ENCODE measurements around the gene SIGLEC1. TPM values are rescaled to one million over a fixed set of nuclear protein-coding genes. Genes with fewer than 3 reads are reported as not detected.

Gene SIGLEC1
- total and polyA plus RNA-seq, 4 experiments from 2014 or later, result 0.30 to 0.32 TPM; not detected in 2

DNA sequence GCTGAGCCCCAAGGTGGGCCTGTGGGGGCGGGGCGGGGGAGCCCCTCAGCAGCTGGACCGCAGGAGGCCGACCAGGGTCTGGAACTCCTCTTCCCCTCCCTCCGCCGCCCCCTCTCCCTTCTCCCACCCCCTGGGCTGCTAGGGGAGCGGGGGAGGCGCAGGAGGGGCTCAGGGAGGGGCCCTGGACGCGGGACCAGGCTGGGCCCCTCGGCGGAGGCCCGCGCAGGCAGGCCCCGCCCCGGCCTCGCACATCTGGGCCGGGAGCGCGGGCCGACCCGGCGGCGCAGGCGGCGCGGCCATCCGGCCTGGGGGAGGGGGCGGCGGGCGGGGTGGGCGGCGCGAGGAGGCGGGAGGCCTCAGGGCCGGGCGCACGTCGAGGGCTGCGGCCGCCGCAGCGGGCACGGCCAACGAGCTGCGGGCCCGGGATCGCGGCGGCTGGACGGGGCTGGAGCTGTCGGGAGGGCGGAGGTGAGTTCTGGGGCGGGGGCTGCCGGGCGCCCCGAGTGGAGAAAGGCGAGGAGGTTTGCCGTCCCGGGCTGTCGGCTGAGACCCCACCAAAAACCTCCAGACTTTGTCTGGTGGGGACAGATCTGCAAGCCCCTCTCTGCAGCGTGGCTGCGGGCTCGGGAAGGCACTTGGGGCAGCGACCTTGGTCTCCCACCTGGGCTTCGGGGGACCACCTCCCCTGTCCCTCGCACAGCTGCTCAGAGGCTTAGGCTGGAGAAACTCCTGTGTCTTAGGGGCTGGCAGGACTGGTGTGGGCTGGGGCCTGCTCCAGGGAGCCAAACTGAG, 20.1 kb upstream of the SIGLEC1 start, which contains the start of gene HSPA12B:
TSS of gene HSPA12B (plus strand) at position 359 of the 792 bp plus-strand sequence. CDS start 5,990 bp downstream, outside the sequence.
- ChIA-PET POLR2A (ENCODE audit: partially characterized antibody) (no interaction called here), CTCF (ENCODE audit: partially characterized antibody) (no interaction called here)
- H3K27ac Mint-ChIP-seq, result no peak within 1 kb of the TSS
- Histone ChIP-seq H3K4me1 (ENCODE audit: insufficient read depth, low read length) (no peaks in the 10 kb centered on the region), H3K36me3 (ENCODE audit: insufficient read depth, low read length) (no peaks in the 10 kb centered on the region), H3K27ac (ENCODE audit: low read depth, low read length) (no peak within 1 kb of the TSS), H3K27me3 (ENCODE audit: insufficient read depth, low read length) (peaks cover 15% of the 10 kb centered on the region), H3K4me3 (ENCODE audit: low read length in 2 of 2) (no peak within 1 kb of the TSS), H3K9me3 (ENCODE audit: control insufficient read depth in 1 of 2, low read length in 2 of 2) (no peaks in the 10 kb centered on the region)
- H3K4me1 Mint-ChIP-seq, result peaks cover 0 to 2% (median 0%) of the 10 kb centered on the region in 4 donors
- no peak for DNase-seq
- H3K4me3 Mint-ChIP-seq, result peak within 1 kb of the TSS in 2 of 8 donors; percentile 26 to 42
- H3K27me3 Mint-ChIP-seq, result peaks cover 33 to 45% of the 10 kb centered on the region in 2 donors
- H3K9me3 Mint-ChIP-seq, result no peaks in the 10 kb centered on the region
- intact Hi-C loops (cut with micrococcal nuclease), result no loop called here
- H3K36me3 Mint-ChIP-seq, result no peaks in the 10 kb centered on the region

DNA sequence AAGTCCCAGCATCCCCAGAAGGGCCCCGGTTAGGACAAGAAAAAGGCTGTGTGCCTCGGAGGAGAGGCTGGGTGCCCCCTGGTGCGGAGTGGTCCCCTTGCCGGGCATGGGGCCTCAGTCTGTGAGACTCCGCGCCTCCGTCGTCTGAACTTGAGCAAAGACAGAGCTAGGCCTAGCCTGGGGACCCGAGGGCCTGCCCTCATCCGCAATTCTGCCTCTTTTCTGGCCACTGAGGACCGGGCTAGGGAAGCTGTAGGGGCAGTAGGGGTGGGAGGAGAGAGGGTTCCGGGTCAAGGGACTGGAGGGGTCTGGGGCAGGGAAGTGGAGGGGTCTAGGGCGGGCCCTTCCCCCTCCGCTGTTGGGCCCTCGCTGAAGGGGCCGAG, 19.5 kb upstream of the SIGLEC1 start:
- CTCF ChIA-PET (ENCODE audit: partially characterized antibody), result no interaction called here
- POLR2A ChIA-PET (ENCODE audit: partially characterized antibody), result no interaction called here

DNA sequence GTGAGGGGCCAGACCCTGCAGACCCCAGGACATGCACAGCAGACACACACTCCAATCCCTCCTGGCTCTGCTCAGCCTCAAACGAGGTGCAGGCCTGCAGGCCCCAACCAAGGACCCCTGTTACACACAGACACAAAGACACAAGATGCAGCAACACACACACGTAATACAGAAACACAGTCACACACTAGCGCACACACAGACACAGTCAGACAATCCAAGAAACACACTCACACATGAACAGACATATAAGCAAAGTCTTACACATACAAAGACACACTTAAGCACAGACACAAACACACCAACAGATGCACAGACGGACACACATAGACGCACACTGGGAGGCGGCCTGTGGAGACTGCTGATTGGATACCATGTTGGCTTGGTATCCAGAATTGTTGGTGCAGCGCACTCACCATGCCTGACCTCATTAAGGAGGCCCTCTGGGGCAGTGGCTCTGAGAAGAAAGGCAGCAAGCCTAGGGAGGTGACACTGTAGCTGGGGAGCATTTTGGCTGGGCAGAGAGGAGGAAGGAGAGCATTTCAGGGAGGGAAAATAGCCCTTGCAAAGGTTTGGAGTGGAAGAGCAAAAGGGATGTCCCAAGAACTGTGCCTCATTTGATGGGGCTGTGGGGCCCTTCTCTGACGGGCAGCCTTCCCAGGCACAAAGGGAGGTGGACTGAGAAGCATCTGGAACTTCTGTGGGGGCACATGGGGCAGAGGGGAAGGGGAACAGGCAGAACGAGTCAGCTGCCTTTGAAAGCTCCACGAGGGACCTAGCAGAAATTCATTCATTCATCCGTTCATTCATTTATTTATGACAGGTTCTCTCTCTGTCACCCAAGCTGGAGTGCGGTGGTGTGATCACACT, 18.6 kb upstream of the SIGLEC1 start:
- Histone ChIP-seq H3K9me3 (ENCODE audit: control insufficient read depth in 1 of 2, low read length in 2 of 2) (no peaks in the 10 kb centered on the region), H3K4me3 (ENCODE audit: low read length in 2 of 2) (no peak overlapping the region), H3K4me1 (ENCODE audit: insufficient read depth, low read length) (no peaks in the 10 kb centered on the region), H3K36me3 (ENCODE audit: insufficient read depth, low read length) (no peaks in the 10 kb centered on the region), H3K27ac (ENCODE audit: low read depth, low read length) (no peak overlapping the region), H3K27me3 (ENCODE audit: insufficient read depth, low read length) (peaks cover 16% of the 10 kb centered on the region)
- POLR2A ChIA-PET (ENCODE audit: partially characterized antibody), result no interaction called here
- DNase-seq, result no peak
- Mint-ChIP-seq H3K27me3 (peaks cover 36 to 51% of the 10 kb centered on the region in 2 donors), H3K36me3 (no peaks in the 10 kb centered on the region), H3K4me3 (peak overlapping the region in 1 of 8 donors; percentile 46), H3K9me3 (no peaks in the 10 kb centered on the region), H3K4me1 (peaks cover 0 to 2% (median 0%) of the 10 kb centered on the region in 4 donors), H3K27ac (no peak overlapping the region)
- intact Hi-C loops (cut with micrococcal nuclease), result no loop called here
- CTCF ChIA-PET (ENCODE audit: partially characterized antibody), result no interaction called here

More for the DNA sequence above, 19.5 kb upstream of the SIGLEC1 start:
- DNase-seq, result no peak
- H3K27me3 Mint-ChIP-seq, result peaks cover 35 to 50% of the 10 kb centered on the region in 2 donors
- no peaks in the 10 kb centered on the region for H3K36me3 Mint-ChIP-seq
- Histone ChIP-seq H3K27ac (ENCODE audit: low read depth, low read length) (no peak overlapping the region), H3K27me3 (ENCODE audit: insufficient read depth, low read length) (peaks cover 16% of the 10 kb centered on the region), H3K4me1 (ENCODE audit: insufficient read depth, low read length) (no peaks in the 10 kb centered on the region), H3K36me3 (ENCODE audit: insufficient read depth, low read length) (no peaks in the 10 kb centered on the region), H3K4me3 (ENCODE audit: low read length in 2 of 2) (no peak overlapping the region), H3K9me3 (ENCODE audit: control insufficient read depth in 1 of 2, low read length in 2 of 2) (no peaks in the 10 kb centered on the region)
- H3K27ac Mint-ChIP-seq, result no peak overlapping the region
- peaks cover 0 to 2% (median 0%) of the 10 kb centered on the region in 4 donors for H3K4me1 Mint-ChIP-seq
- no peaks in the 10 kb centered on the region for H3K9me3 Mint-ChIP-seq
- peak overlapping the region in 1 of 8 donors; percentile 26 for H3K4me3 Mint-ChIP-seq
- intact Hi-C loops (cut with micrococcal nuclease), result no loop called here

DNA sequence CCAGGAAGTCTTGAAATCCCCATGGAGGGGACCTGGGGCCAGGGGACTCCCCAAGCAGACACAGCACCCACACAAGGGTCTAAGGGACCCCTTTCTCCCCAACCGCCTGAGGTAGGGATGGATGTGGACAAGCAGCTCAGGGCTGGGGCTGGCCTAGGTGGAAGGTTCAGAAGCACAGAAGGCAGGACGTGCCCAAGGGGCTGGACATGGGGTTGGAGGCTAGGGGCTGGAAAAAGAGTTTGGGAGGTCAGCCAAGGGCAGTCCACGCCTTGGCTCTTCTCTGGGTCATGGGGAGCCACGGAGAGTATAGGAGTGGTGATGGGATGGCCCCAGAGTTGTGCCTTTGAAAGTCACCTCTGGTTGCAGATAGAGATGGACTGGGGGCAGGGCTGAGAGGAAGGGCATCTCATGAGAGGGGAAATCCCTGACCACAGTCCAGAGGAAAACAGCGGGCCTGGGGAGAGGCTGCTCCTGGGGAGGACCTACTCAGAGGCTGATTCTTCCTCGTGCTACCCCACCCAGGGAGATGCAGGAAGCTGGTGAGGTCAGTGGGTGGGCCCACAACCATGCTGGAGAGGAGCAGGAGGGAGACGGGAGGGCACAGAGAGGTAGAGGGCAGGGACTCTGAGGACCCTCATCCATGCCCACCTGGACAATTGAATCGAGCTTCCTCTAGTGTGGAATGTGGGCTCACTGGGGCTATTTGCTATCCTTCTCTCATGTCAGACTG, 17.6 kb upstream of the SIGLEC1 start:
- H3K4me3 Mint-ChIP-seq, result no peak overlapping the region

DNA sequence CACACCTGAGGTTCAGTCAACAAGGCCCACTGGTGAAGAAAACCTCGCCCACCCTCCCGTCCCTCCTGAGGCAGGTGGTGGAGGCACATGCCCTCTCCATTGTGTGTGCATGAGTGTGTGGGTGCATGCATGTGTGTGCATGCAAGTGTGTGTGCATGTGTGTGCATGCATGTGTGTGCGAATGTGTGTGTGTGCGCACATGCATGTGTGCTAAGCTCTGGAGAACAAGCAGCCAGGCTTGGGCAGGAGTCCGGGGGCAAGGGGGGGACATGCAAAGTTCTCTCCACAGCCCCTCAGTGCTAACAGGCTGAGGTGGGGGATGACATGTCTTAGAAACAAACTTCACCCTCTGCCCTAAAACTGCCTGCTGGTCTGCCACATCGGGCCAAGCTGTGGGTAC, 17.0 kb upstream of the SIGLEC1 start:
- POLR2A ChIA-PET (ENCODE audit: partially characterized antibody), result no interaction called here
- no peak overlapping the region for H3K27ac Mint-ChIP-seq

More for the DNA sequence above, 17.6 kb upstream of the SIGLEC1 start:
- Histone ChIP-seq H3K27me3 (ENCODE audit: insufficient read depth, low read length) (peaks cover 16% of the 10 kb centered on the region), H3K27ac (ENCODE audit: low read depth, low read length) (no peak overlapping the region), H3K36me3 (ENCODE audit: insufficient read depth, low read length) (no peaks in the 10 kb centered on the region), H3K4me3 (ENCODE audit: low read length in 2 of 2) (no peak overlapping the region), H3K9me3 (ENCODE audit: control insufficient read depth in 1 of 2, low read length in 2 of 2) (no peaks in the 10 kb centered on the region), H3K4me1 (ENCODE audit: insufficient read depth, low read length) (no peaks in the 10 kb centered on the region)
- ChIA-PET POLR2A (ENCODE audit: partially characterized antibody) (no interaction called here), CTCF (ENCODE audit: partially characterized antibody) (no interaction called here)
- no peak for DNase-seq
- H3K9me3 Mint-ChIP-seq, result no peaks in the 10 kb centered on the region
- H3K27me3 Mint-ChIP-seq, result peaks cover 36 to 50% of the 10 kb centered on the region in 2 donors
- H3K36me3 Mint-ChIP-seq, result no peaks in the 10 kb centered on the region
- intact Hi-C loops (cut with micrococcal nuclease), result no loop called here
- peaks cover 0 to 2% (median 0%) of the 10 kb centered on the region in 4 donors for H3K4me1 Mint-ChIP-seq
- H3K27ac Mint-ChIP-seq, result no peak overlapping the region

DNA sequence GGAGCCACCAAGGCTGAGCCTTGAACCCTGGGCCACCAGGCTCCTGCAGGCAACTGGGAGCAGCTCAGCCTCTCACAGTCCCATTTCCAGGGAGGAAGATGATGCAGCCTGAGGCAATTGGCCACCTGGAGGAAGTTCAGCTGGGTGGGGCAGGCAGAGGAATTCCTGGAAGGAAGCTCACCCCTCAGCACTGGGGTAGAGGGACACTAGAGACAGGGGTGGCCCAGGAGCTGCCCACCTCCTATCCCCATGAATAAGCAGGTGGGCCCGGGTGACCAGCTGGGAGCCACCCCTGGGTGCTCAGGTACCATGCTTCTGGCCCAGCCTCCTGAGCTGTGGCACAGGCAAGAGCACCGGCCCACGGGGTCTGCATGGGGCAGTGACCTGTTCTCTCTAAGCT, 16.5 kb upstream of the SIGLEC1 start:
- CTCF ChIA-PET (ENCODE audit: partially characterized antibody), result no interaction called here
- no peak overlapping the region for H3K4me3 ChIP-seq (ENCODE audit: low read length in 2 of 2)
- H3K4me3 Mint-ChIP-seq, result no peak overlapping the region
- no peaks in the 10 kb centered on the region for H3K36me3 ChIP-seq (ENCODE audit: insufficient read depth, low read length)
- peaks cover 36 to 50% of the 10 kb centered on the region in 2 donors for H3K27me3 Mint-ChIP-seq
- POLR2A ChIA-PET (ENCODE audit: partially characterized antibody), result no interaction called here
- intact Hi-C loops (cut with micrococcal nuclease), result no loop called here
- no peak overlapping the region for H3K27ac ChIP-seq (ENCODE audit: low read depth, low read length)
- H3K36me3 Mint-ChIP-seq, result no peaks in the 10 kb centered on the region
- H3K27ac Mint-ChIP-seq, result no peak overlapping the region
- H3K9me3 Mint-ChIP-seq, result no peaks in the 10 kb centered on the region
- no peak for DNase-seq
- no peaks in the 10 kb centered on the region for H3K9me3 ChIP-seq (ENCODE audit: control insufficient read depth in 1 of 2, low read length in 2 of 2)
- peaks cover 0 to 2% (median 0%) of the 10 kb centered on the region in 4 donors for H3K4me1 Mint-ChIP-seq
- peaks cover 16% of the 10 kb centered on the region for H3K27me3 ChIP-seq (ENCODE audit: insufficient read depth, low read length)
- no peaks in the 10 kb centered on the region for H3K4me1 ChIP-seq (ENCODE audit: insufficient read depth, low read length)

More for the DNA sequence above, 17.0 kb upstream of the SIGLEC1 start:
- Histone ChIP-seq H3K4me3 (ENCODE audit: low read length in 2 of 2) (no peak overlapping the region), H3K27ac (ENCODE audit: low read depth, low read length) (no peak overlapping the region), H3K36me3 (ENCODE audit: insufficient read depth, low read length) (no peaks in the 10 kb centered on the region), H3K9me3 (ENCODE audit: control insufficient read depth in 1 of 2, low read length in 2 of 2) (no peaks in the 10 kb centered on the region), H3K4me1 (ENCODE audit: insufficient read depth, low read length) (no peaks in the 10 kb centered on the region), H3K27me3 (ENCODE audit: insufficient read depth, low read length) (peaks cover 16% of the 10 kb centered on the region)
- intact Hi-C loops (cut with micrococcal nuclease), result no loop called here
- H3K9me3 Mint-ChIP-seq, result no peaks in the 10 kb centered on the region
- peaks cover 0 to 2% (median 0%) of the 10 kb centered on the region in 4 donors for H3K4me1 Mint-ChIP-seq
- no peak for DNase-seq
- CTCF ChIA-PET (ENCODE audit: partially characterized antibody), result no interaction called here
- peaks cover 36 to 50% of the 10 kb centered on the region in 2 donors for H3K27me3 Mint-ChIP-seq
- H3K4me3 Mint-ChIP-seq, result no peak overlapping the region
- H3K36me3 Mint-ChIP-seq, result no peaks in the 10 kb centered on the region

DNA sequence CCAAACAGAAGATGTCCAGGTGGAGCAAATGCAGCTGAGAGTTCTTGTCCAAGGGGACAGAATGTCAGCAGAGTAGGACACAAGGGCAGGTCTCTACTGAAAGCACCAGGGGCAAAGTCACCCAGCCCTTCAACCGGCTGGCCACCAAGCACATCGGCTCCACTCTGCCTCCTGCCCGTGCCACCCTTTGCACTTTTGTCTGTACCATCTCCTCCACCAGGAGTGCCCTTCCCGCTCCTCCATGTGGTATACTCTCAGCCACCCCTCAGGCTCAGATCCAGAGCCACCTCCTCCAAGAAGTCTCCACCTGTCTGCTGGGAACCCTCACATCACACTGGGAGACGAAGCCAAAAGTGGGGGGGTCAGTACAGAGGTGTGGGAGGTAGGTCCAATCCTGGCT, 16.0 kb upstream of the SIGLEC1 start:
- ChIA-PET POLR2A (ENCODE audit: partially characterized antibody) (no interaction called here), CTCF (ENCODE audit: partially characterized antibody) (no interaction called here)
- peaks cover 0 to 2% (median 0%) of the 10 kb centered on the region in 4 donors for H3K4me1 Mint-ChIP-seq
- intact Hi-C loops (cut with micrococcal nuclease), result no loop called here
- Histone ChIP-seq H3K27ac (ENCODE audit: low read depth, low read length) (no peak overlapping the region), H3K36me3 (ENCODE audit: insufficient read depth, low read length) (no peaks in the 10 kb centered on the region), H3K9me3 (ENCODE audit: control insufficient read depth in 1 of 2, low read length in 2 of 2) (no peaks in the 10 kb centered on the region), H3K4me1 (ENCODE audit: insufficient read depth, low read length) (no peaks in the 10 kb centered on the region), H3K4me3 (ENCODE audit: low read length in 2 of 2) (no peak overlapping the region), H3K27me3 (ENCODE audit: insufficient read depth, low read length) (peaks cover 16% of the 10 kb centered on the region)
- DNase-seq, result no peak
- no peak overlapping the region for H3K27ac Mint-ChIP-seq
- peaks cover 36 to 50% of the 10 kb centered on the region in 2 donors for H3K27me3 Mint-ChIP-seq
- no peak overlapping the region for H3K4me3 Mint-ChIP-seq
- H3K9me3 Mint-ChIP-seq, result no peaks in the 10 kb centered on the region
- no peaks in the 10 kb centered on the region for H3K36me3 Mint-ChIP-seq

Data from CD4-positive, alpha-beta memory T cell (primary cell).